B cell (primary cell): Measurements from ENCODE around the gene C19orf12. TPM values are rescaled to one million over a fixed set of nuclear protein-coding genes. Genes with fewer than 3 reads are reported as not detected.
A peak's percentile ranks its signal among the peaks of the same experiment; 100 is the strongest.

Experiments used
- ATAC-seq: fragments of 200-7000 bp; cut with Tn5 transposase; one replicate; pipeline ENCODE4 v1.10.0; 2021; ENCODE audit warnings: low read depth, mild to moderate bottlenecking, moderate number of reproducible peaks, moderate library complexity
- CTCF ChIA-PET: fragments of 350-600 bp; sonication (Branson Sonifier 250); formaldehyde crosslinking; loops from one replicate; lab custom pipeline; 2021; ENCODE audit warnings: antibody characterized with exemption, inconsistent platforms; lab: Charles Lee
- POLR2A ChIA-PET: fragments of 350-600 bp; sonication (Branson Sonifier 250); formaldehyde crosslinking; loops from one replicate; lab custom pipeline; 2021; ENCODE audit warnings: antibody characterized with exemption; lab: Charles Lee
- DNase-seq: peaks from one replicate; pipeline ENCODE4 v3.0.0; 2013
- H2AFZ ChIP-seq: 2 replicates; pipeline ENCODE4 v1.6.1; 2012; ENCODE audit warnings: mild to moderate bottlenecking, low read depth, low read length; ENCODE audit not compliant: insufficient read depth, poor library complexity, severe bottlenecking
- H3K27ac ChIP-seq, 2 donors: 1 replicate in 1 of 2; 2 replicates in 1 of 2; pipeline ENCODE4 v1.5.1; 2012 to 2013; ENCODE audit warnings: low read length in 2 of 2, mild to moderate bottlenecking in 2 of 2, moderate library complexity in 1 of 2
- H3K27me3 ChIP-seq, 4 experiments: fragments of 200-600 bp in 1 of 4; sonication (generic) in 1 of 4; replicated peaks in 1 of 4; 1 replicate in 2 of 4; 2 replicates in 2 of 4; pipeline versions ENCODE4 v1.6.1 to v1.7.0; 2013 to 2016; ENCODE audit warnings: low read length in 3 of 4, mild to moderate bottlenecking in 2 of 4, mixed read lengths in 1 of 4, moderate library complexity in 1 of 4; ENCODE audit not compliant: insufficient read depth in 4 of 4, control insufficient read depth in 3 of 4; ENCODE audit errors: control extremely low read depth in 1 of 4
- H3K36me3 ChIP-seq, 2 experiments: replicated peaks in 1 of 2; 1 replicate in 1 of 2; 2 replicates in 1 of 2; pipeline versions ENCODE4 v1.6.1 to v1.7.1; 2013; ENCODE audit warnings: low read length in 1 of 2; ENCODE audit not compliant: insufficient read depth in 2 of 2, control insufficient read depth in 1 of 2; ENCODE audit errors: control extremely low read depth in 1 of 2, extremely low read depth in 1 of 2
- H3K4me1 ChIP-seq, 2 donors: fragments of 200-600 bp in 1 of 2; sonication (generic) in 1 of 2; 1 replicate in 1 of 2; 2 replicates in 1 of 2; pipeline versions ENCODE4 v1.5.1 to v1.6.1; 2013 to 2017; ENCODE audit warnings: low read length in 2 of 2; ENCODE audit not compliant: control insufficient read depth in 2 of 2, insufficient read depth in 2 of 2
- H3K4me2 ChIP-seq: replicated peaks from 2 replicates; pipeline ENCODE3; 2012; ENCODE audit warnings: mild to moderate bottlenecking, low read depth, low read length; ENCODE audit not compliant: poor library complexity, severe bottlenecking
- H3K4me3 ChIP-seq, 5 experiments: fragments of 200-600 bp in 1 of 5; sonication (generic) in 1 of 5; 1 replicate in 3 of 5; 2 replicates in 2 of 5; pipeline versions ENCODE4 v1.5.1 to v1.7.0; 2011 to 2016; ENCODE audit warnings: low read length in 4 of 5, mild to moderate bottlenecking in 4 of 5, low read depth in 2 of 5, control low read depth in 1 of 5, moderate library complexity in 1 of 5; ENCODE audit not compliant: insufficient read depth in 1 of 5; ENCODE audit errors: control extremely low read depth in 1 of 5, extremely low read depth in 1 of 5
- H3K79me2 ChIP-seq: fragments of 200-600 bp; sonication (generic); one replicate; pipeline ENCODE4 v1.6.0; 2016; ENCODE audit warnings: low read length; ENCODE audit not compliant: control insufficient read depth, insufficient read depth
- H3K9ac ChIP-seq: fragments of 200-600 bp; sonication (generic); 2 replicates; pipeline ENCODE4 v1.6.1; 2017; ENCODE audit warnings: mild to moderate bottlenecking, low read length, moderate library complexity
- H3K9me3 ChIP-seq, 3 donors: one replicate each; pipeline versions ENCODE4 v1.6.1 to v1.7.1; 2013; ENCODE audit warnings: low read length in 2 of 3; ENCODE audit not compliant: control insufficient read depth in 2 of 3, insufficient read depth in 1 of 3; ENCODE audit errors: control extremely low read depth in 1 of 3
- H4K20me1 ChIP-seq: 2 replicates; pipeline ENCODE4 v1.6.0; 2012; ENCODE audit warnings: mild to moderate bottlenecking, low read length; ENCODE audit not compliant: insufficient read depth, control insufficient read depth, poor library complexity, severe bottlenecking
- H3K27ac Mint-ChIP-seq: one replicate; pipeline ENCODE4 v1.8.0; 2021; ENCODE audit warnings: mixed read lengths
- H3K27me3 Mint-ChIP-seq: one replicate; pipeline ENCODE4 v1.8.0; 2021; ENCODE audit warnings: mixed read lengths
- H3K4me1 Mint-ChIP-seq: one replicate; pipeline ENCODE4 v1.8.0; 2021; ENCODE audit warnings: mixed read lengths
- H3K4me3 Mint-ChIP-seq: one replicate; pipeline ENCODE4 v1.8.0; 2021; ENCODE audit warnings: mixed read lengths
- H3K9me3 Mint-ChIP-seq: one replicate; pipeline ENCODE4 v1.8.0; 2022; ENCODE audit warnings: mixed read lengths; ENCODE audit not compliant: insufficient read depth
- EZH2 ChIP-seq: IDR thresholded peaks from 2 replicates; pipeline ENCODE4 v1.6.1; 2012; ENCODE audit warnings: borderline replicate concordance, low read depth, mild to moderate bottlenecking, moderate library complexity, low read length; ENCODE audit not compliant: insufficient read depth, poor library complexity, severe bottlenecking
- WGBS: methylation state at CpG from one replicate; pipeline ENCODE4 v1.1.5; 2013; ENCODE audit warnings: missing lambda C conversion rate; ENCODE audit not compliant: insufficient coverage; 5-methylcytosine and 5-hydroxymethylcytosine counted together
- intact Hi-C: fragments of 100-400 bp; cut with micrococcal nuclease; formaldehyde crosslinking; loops from one replicate; pipeline ENCODE4 v1.10.0; 2022
- polyA plus RNA-seq: library from polyadenylated mRNA; depleted of rRNA; stranded (reverse); fragments of >200 nt; gene quantifications from 2 replicates; pipeline ENCODE4 v1.2.3, GENCODE V29; 2012
- total RNA-seq, 2 donors: library from RNA; stranded (reverse); fragments of 120-200 nt in 1 of 2; gene quantifications; 1 replicate in 1 of 2; 2 replicates in 1 of 2; pipeline versions ENCODE4 v1.2.3 to v1.2.4, GENCODE V29; 2013 to 2022
- TF ChIP-seq, protein P1 (sequence below): fragments of 200-600 bp; IDR thresholded peaks from one replicate; pipeline ENCODE4 v1.8.0; 2022; ENCODE audit warnings: antibody characterized with exemption, mild to moderate bottlenecking

C19orf12 gene
- total and polyA plus RNA-seq, 2 donors (not counting 1 experiment from before 2014, with no cell fraction given): 12.6 to 29.4 TPM

DNA sequence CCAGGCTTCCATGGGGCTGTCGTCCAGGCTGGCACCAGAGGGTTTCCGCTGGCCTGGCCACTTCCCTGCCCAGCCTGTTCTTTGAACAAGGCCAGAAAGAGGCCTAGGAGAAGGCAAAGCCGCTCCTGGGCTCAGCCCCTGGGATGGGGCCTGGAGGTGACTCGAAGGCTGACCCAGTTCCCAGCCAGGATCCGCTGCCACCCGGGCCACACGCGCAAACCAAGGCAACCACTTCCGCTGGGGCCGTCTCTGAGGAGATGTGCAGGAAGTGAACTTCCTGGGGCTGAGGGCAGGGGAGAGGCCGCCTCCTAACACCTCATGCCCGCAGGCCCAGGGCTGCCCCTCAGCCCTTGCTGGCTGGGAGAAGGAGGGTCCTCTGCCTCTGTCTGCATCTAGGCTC is 34.6 kb downstream of the C19orf12 start:
- peak overlapping the region; percentile 56 to 63 for H3K27ac ChIP-seq
- no peak for TF ChIP-seq EZH2
- TF ChIP-seq, protein P1, sequence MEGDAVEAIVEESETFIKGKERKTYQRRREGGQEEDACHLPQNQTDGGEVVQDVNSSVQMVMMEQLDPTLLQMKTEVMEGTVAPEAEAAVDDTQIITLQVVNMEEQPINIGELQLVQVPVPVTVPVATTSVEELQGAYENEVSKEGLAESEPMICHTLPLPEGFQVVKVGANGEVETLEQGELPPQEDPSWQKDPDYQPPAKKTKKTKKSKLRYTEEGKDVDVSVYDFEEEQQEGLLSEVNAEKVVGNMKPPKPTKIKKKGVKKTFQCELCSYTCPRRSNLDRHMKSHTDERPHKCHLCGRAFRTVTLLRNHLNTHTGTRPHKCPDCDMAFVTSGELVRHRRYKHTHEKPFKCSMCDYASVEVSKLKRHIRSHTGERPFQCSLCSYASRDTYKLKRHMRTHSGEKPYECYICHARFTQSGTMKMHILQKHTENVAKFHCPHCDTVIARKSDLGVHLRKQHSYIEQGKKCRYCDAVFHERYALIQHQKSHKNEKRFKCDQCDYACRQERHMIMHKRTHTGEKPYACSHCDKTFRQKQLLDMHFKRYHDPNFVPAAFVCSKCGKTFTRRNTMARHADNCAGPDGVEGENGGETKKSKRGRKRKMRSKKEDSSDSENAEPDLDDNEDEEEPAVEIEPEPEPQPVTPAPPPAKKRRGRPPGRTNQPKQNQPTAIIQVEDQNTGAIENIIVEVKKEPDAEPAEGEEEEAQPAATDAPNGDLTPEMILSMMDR: no peak
- ChIA-PET POLR2A (no interaction called here), CTCF (interaction anchor here (1.1 to 1.4 kb wide), 2 partner anchors 15 to 36 kb away, joined by 4 to 5 read pairs; partner anchors contain the start of gene PLEKHF1)
- Mint-ChIP-seq H3K4me1 (peaks cover 33% of the 10 kb centered on the region), H3K9me3 (no peaks in the 10 kb centered on the region), H3K27ac (peak overlapping the region; percentile 79), H3K27me3 (no peaks in the 10 kb centered on the region), H3K4me3 (peak overlapping the region; percentile 70)
- intact Hi-C loops: loop anchor here (1.0 to 2.0 kb wide), 3 partner anchors 9 to 16 kb away; partner anchors contain the start of gene PLEKHF1
- H2AFZ ChIP-seq: peak overlapping the region; percentile 71
- H3K9ac ChIP-seq: peak overlapping the region; percentile 33
- H3K9me3 ChIP-seq: no peaks in the 10 kb centered on the region
- peaks cover 0 to 3% of the 10 kb centered on the region in 2 experiments for H3K36me3 ChIP-seq
- H3K4me1 ChIP-seq: peaks cover 30 to 45% of the 10 kb centered on the region in 2 donors
- peak overlapping the region; percentile 69 for H3K4me2 ChIP-seq
- peaks cover 24% of the 10 kb centered on the region for H3K79me2 ChIP-seq
- H3K27me3 ChIP-seq: no peaks in the 10 kb centered on the region
- ATAC-seq (peak; percentile 90), DNase-seq (peak; percentile 76)
- peak overlapping the region in 2 of 5 experiments; percentile 9 to 15 for H3K4me3 ChIP-seq
- WGBS: 5% methylated on average over 8 of the region's 12 CpGs
- H4K20me1 ChIP-seq: no peaks in the 10 kb centered on the region

DNA sequence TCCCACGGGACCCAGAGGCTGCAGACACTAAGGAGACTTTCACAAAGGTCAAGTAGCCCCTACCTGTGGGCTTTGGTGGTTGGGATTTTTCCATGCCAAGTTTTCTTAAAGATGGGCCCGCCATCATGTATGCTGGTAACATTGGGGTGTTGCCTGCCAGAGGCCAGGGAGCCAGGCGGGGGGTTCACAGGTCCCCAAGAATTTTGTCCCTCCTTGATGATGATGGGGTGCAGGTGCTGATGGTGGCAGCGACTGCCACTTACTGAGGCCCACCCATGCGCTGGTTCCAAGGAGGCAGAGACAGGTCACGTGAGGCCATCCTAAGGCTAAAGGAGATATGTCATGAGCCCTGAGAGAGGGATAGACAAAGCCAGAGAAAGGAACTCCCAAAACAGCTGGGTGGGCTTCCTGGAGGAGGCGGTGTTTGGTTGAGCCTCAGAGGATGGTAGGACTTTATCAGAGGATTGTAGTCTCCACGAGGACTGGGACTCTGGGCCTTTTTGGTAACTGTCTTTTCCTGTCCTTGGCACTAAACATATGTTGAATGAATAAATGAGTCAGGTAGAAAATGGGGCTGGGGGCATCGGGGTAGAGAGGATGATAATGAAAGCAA is 35.4 kb downstream of the C19orf12 start:
- intact Hi-C loops: loop anchor here (1.0 to 2.0 kb wide), 3 partner anchors 8 to 15 kb away; partner anchors contain the start of gene PLEKHF1
- H3K27ac ChIP-seq: peak overlapping the region in 1 of 2 donors; percentile 63

More for the DNA sequence above, 35.4 kb downstream of the C19orf12 start:
- Histone ChIP-seq H3K9ac (no peak overlapping the region), H3K4me1 (peaks cover 30 to 51% of the 10 kb centered on the region in 2 donors), H3K79me2 (peaks cover 30% of the 10 kb centered on the region), H3K9me3 (no peaks in the 10 kb centered on the region), H3K27me3 (no peaks in the 10 kb centered on the region), H2AFZ (no peak overlapping the region), H3K4me3 (no peak overlapping the region), H3K36me3 (peaks cover 0 to 5% of the 10 kb centered on the region in 2 experiments), H4K20me1 (no peaks in the 10 kb centered on the region), H3K4me2 (peak overlapping the region; percentile 69)
- Mint-ChIP-seq H3K4me3 (peak overlapping the region; percentile 42), H3K4me1 (peaks cover 34% of the 10 kb centered on the region), H3K27ac (peak overlapping the region; percentile 50), H3K27me3 (no peaks in the 10 kb centered on the region), H3K9me3 (no peaks in the 10 kb centered on the region)
- DNase-seq (no peak), ATAC-seq (no peak)
- WGBS: 83% methylated on average over 7 of the region's 9 CpGs
- ChIA-PET POLR2A (no interaction called here), CTCF (interaction anchor here (1.2 to 2.1 kb wide), 3 partner anchors 11 to 15 kb away, joined by 3 to 5 read pairs (median 4); partner anchors contain the start of gene PLEKHF1)
- TF ChIP-seq EZH2: no peak
- TF ChIP-seq, protein P1: no peak
